ENCODE measurements around the gene ATAD3C.

DNA sequence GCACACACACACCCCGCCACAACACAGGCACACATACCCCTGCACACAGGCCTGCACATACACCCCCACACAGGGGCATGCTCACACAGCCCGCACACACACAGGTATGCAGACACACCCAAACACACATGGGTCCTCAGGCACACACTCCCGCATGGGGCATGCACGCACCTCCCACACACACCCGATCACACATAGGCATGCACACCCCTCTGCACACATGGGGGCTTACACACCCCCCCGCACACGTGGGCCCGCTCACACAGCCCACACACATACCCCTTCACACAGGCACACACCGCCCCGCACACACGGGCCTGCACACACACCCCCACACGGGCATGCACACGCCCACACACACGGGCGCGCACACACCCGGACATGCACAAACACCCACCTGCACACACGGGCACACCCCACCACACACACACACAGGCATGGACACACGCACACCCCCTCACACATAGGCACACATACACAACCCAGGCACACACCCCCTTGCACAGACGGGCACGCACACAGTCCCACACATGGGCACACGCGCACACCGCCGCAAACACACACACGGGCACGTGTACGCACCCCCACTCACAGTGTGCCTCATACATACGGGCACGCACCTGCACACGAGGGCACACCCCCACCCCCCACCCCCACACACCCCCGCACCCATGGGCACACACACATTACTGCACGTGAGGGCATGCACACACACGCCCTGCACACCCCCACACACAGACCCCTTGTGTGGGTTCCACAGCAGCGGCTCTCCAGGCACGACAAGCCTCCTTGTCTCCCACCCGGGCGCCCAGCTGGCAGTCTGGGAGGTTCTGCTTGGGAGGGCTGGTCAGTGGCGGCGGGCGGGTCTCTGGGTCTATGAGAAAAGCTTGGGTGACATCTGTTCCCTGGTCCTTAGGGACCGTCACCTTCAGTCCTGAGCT is 30.3 kb downstream of the ATAD3C start:
- TF ChIP-seq, protein P1, sequence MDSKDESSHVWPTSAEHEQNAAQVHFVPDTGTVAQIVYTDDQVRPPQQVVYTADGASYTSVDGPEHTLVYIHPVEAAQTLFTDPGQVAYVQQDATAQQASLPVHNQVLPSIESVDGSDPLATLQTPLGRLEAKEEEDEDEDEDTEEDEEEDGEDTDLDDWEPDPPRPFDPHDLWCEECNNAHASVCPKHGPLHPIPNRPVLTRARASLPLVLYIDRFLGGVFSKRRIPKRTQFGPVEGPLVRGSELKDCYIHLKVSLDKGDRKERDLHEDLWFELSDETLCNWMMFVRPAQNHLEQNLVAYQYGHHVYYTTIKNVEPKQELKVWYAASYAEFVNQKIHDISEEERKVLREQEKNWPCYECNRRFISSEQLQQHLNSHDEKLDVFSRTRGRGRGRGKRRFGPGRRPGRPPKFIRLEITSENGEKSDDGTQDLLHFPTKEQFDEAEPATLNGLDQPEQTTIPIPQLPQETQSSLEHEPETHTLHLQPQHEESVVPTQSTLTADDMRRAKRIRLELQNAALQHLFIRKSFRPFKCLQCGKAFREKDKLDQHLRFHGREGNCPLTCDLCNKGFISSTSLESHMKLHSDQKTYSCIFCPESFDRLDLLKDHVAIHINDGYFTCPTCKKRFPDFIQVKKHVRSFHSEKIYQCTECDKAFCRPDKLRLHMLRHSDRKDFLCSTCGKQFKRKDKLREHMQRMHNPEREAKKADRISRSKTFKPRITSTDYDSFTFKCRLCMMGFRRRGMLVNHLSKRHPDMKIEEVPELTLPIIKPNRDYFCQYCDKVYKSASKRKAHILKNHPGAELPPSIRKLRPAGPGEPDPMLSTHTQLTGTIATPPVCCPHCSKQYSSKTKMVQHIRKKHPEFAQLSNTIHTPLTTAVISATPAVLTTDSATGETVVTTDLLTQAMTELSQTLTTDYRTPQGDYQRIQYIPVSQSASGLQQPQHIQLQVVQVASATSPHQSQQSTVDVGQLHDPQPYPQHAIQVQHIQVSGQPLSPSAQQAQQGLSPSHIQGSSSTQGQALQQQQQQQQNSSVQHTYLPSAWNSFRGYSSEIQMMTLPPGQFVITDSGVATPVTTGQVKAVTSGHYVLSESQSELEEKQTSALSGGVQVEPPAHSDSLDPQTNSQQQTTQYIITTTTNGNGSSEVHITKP (tag by site-specific recombination; IDR thresholded peaks at IDR 0.05) = no peak
- TF ChIP-seq, protein P2, sequence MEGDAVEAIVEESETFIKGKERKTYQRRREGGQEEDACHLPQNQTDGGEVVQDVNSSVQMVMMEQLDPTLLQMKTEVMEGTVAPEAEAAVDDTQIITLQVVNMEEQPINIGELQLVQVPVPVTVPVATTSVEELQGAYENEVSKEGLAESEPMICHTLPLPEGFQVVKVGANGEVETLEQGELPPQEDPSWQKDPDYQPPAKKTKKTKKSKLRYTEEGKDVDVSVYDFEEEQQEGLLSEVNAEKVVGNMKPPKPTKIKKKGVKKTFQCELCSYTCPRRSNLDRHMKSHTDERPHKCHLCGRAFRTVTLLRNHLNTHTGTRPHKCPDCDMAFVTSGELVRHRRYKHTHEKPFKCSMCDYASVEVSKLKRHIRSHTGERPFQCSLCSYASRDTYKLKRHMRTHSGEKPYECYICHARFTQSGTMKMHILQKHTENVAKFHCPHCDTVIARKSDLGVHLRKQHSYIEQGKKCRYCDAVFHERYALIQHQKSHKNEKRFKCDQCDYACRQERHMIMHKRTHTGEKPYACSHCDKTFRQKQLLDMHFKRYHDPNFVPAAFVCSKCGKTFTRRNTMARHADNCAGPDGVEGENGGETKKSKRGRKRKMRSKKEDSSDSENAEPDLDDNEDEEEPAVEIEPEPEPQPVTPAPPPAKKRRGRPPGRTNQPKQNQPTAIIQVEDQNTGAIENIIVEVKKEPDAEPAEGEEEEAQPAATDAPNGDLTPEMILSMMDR (tag by site-specific recombination; IDR thresholded peaks at IDR 0.05) = no peak

All from HEK293 (cell line).